IPS-15b (cell line): ENCODE results near the gene TSPEAR.

Experiments
- H3K27me3 ChIP-seq: one replicate; pipeline ENCODE4 v1.6.1; 2013; ENCODE audit warnings: low read length; ENCODE audit not compliant: control insufficient read depth, insufficient read depth
- H3K36me3 ChIP-seq: one replicate; pipeline ENCODE4 v1.6.1; 2013; ENCODE audit warnings: low read length; ENCODE audit not compliant: control insufficient read depth, insufficient read depth
- H3K4me1 ChIP-seq: one replicate; pipeline ENCODE4 v1.6.1; 2013; ENCODE audit warnings: mild to moderate bottlenecking, low read length; ENCODE audit not compliant: control insufficient read depth, insufficient read depth
- H3K4me3 ChIP-seq: one replicate; pipeline ENCODE4 v1.5.1; 2013; ENCODE audit warnings: low read depth, low read length
- H3K9ac ChIP-seq: one replicate; pipeline ENCODE4 v1.6.1; 2013; ENCODE audit warnings: low read depth, mild to moderate bottlenecking, low read length
- H3K9me3 ChIP-seq: one replicate; pipeline ENCODE4 v1.6.1; 2013; ENCODE audit warnings: mild to moderate bottlenecking, low read length; ENCODE audit not compliant: control insufficient read depth, insufficient read depth

Gene TSPEAR

DNA sequence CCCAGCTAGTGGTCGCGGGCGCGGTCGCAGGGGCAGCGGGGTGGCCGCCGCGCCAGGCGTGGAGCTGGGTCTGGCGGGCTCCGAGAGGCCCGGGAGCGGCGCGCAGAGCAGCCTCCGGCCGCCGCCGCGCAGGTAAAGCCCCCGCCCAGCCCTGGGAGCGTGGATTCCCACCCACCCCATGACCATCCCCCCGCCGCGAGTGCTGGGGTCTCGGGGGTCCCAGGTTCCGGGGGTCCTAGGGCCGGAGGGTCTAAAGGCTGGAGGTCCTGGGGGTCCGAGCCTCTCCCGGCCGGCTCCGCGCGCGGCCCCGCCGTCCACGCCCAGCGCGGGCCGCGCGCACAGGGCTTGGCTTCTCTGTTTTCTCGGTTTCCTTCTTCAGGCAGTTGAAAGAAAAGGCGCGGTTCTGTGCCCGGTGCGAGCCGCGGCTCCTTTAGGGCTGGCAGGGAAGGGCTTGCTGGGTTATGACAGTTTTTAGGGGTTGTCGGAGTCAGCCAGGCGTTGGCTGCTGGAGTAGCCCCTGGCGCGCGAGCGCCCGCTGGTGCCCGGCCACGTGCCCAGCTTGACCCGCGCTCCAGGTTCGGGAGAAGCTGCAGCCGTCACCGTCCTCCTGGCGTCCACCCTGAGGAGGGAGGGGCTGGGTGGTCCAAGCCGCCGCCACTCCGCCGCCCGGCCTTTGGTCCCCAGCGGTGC, 255.7 kb downstream of the TSPEAR start:
- peak overlapping the region; percentile 37 for H3K4me3 ChIP-seq
- H3K9ac ChIP-seq = no peak overlapping the region
- H3K4me1 ChIP-seq = no peaks in the 10 kb centered on the region
- H3K9me3 ChIP-seq = no peaks in the 10 kb centered on the region
- H3K27me3 ChIP-seq = peaks cover 3% of the 10 kb centered on the region
- peaks cover 5% of the 10 kb centered on the region for H3K36me3 ChIP-seq

DNA sequence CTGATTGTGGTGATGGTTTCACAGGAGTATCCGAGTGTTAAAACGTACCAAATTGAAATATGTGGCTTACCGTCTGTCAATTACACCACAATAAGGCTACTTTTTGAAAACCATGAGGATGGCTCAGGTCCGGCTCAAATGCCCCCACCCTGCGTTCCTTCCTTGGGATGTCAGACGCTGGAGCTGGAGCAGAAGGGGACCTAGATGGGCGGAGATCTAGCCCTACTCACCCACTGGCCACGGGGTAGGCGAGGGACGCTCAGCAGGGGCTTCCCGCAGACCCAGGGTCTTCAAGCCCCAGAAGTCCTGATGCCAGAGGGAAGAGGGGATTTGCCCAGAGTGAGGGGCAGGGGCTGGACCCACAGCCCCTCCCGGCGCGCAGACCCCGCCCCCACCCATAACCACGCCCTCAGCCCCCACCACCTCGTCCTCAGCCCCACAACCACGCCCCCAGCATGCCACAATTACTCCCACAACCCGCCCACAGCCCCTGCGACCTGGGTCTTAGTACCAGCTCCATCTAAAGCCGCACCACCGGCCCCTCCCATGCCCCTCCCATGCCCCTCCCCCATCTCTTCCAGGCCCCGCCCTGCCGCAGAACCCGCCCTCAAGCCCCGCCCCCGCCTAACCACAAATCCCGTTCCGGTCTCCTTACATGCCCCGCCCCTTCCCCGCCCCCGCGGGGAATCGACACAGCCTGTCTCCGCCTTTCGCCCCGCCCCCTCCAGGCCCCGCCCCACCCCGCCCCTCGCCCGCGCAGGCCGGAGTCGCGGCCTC, 256.4 kb downstream of the TSPEAR start, which contains the start of gene LRRC3:
TSS of gene LRRC3 (plus strand) at position 764 of the 777 bp plus-strand sequence. CDS start 1,135 bp downstream, outside the sequence.
- Histone ChIP-seq H3K9ac (no peak within 1 kb of the TSS), H3K4me3 (peak within 1 kb of the TSS; percentile 77), H3K27me3 (peaks cover 3% of the 10 kb centered on the region), H3K4me1 (no peaks in the 10 kb centered on the region), H3K9me3 (no peaks in the 10 kb centered on the region), H3K36me3 (peaks cover 5% of the 10 kb centered on the region)

DNA sequence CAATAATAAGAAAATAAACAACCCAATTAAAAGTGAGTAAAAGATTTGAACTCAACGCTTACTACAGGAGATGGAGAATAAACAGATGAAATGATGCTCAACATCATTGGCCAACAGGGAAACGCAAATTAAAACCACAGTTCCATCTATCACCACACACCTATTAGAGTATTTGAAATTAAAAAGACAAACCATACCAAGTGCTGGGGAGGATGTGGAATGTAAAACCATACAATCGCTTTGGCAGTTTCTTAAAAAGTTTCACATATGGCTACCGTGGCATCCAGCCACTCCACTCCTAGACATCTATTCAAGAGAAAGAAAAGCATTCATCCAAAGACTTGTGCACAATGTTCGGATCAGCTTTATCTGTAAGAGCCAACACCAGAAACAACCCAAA, 257.3 kb downstream of the TSPEAR start:
- Histone ChIP-seq H3K9me3 (no peaks in the 10 kb centered on the region), H3K9ac (no peak overlapping the region), H3K4me3 (no peak overlapping the region), H3K4me1 (no peaks in the 10 kb centered on the region), H3K36me3 (peaks cover 5% of the 10 kb centered on the region), H3K27me3 (peaks cover 3% of the 10 kb centered on the region)

DNA sequence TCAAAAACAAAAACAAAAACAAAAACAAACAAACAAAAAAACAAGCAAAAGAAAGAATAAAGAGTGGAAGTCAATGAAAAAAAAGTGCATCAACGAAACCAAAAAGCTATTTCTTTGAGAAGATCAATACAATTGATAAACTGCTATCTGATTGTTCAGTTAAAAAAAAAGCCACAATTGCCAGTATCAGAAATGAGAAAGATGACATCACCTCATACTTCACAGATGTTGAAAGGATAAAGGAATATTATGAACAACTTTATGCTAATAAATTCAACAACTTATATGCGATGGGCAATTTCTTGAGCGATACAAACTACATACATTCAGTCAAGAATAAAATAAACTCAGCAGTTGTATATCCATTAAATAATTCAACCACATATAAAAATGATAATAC, 258.3 kb downstream of the TSPEAR start:
- H3K4me3 ChIP-seq = no peak overlapping the region
- no peaks in the 10 kb centered on the region for H3K9me3 ChIP-seq
- no peak overlapping the region for H3K9ac ChIP-seq
- H3K27me3 ChIP-seq = peaks cover 3% of the 10 kb centered on the region
- H3K4me1 ChIP-seq = no peaks in the 10 kb centered on the region
- H3K36me3 ChIP-seq = peaks cover 5% of the 10 kb centered on the region

DNA sequence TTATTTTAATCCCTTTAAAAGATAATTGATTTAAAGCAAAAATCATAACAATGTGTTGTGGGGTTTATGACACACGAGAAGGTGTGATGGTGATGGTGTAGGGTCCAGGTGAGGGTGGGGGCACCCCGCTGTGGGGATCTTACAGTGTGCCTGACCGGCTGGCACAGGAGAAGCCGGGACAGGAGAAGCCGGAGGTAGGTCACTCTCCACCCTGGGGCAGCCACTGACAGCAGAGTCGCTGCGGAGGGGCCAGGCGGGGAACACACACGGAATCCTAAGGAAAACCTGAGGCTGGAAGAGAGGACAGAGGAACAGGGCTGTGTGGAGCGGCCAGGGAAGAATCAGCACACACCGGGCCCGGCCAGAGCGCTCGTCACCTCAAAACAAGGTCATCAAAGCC, 260.4 kb downstream of the TSPEAR start:
- H3K36me3 ChIP-seq = no peaks in the 10 kb centered on the region
- no peaks in the 10 kb centered on the region for H3K9me3 ChIP-seq
- H3K27me3 ChIP-seq = peaks cover 3% of the 10 kb centered on the region
- no peaks in the 10 kb centered on the region for H3K4me1 ChIP-seq
- no peak overlapping the region for H3K9ac ChIP-seq
- no peak overlapping the region for H3K4me3 ChIP-seq

DNA sequence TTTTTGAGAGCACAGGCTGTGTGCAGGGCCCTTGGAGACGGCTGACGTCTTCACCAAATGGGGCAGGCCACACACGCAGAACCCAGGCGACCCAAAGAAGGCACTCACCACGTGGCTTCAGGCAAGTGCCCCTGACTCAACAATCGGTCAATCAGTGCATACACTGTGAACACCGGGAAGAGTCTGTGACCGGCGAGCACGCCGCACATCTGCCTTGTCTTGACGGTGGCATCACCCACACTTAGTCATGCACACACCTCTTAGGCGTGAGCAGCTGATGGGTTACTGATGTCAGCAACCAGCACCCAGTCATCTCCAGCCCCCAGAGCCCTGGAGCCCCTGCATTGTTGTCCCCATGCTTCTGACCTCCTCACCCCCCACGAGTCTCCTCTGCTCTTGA, 261.0 kb downstream of the TSPEAR start:
- Histone ChIP-seq H3K4me3 (no peak overlapping the region), H3K4me1 (no peaks in the 10 kb centered on the region), H3K36me3 (no peaks in the 10 kb centered on the region), H3K9ac (no peak overlapping the region), H3K9me3 (no peaks in the 10 kb centered on the region), H3K27me3 (peaks cover 3% of the 10 kb centered on the region)

DNA sequence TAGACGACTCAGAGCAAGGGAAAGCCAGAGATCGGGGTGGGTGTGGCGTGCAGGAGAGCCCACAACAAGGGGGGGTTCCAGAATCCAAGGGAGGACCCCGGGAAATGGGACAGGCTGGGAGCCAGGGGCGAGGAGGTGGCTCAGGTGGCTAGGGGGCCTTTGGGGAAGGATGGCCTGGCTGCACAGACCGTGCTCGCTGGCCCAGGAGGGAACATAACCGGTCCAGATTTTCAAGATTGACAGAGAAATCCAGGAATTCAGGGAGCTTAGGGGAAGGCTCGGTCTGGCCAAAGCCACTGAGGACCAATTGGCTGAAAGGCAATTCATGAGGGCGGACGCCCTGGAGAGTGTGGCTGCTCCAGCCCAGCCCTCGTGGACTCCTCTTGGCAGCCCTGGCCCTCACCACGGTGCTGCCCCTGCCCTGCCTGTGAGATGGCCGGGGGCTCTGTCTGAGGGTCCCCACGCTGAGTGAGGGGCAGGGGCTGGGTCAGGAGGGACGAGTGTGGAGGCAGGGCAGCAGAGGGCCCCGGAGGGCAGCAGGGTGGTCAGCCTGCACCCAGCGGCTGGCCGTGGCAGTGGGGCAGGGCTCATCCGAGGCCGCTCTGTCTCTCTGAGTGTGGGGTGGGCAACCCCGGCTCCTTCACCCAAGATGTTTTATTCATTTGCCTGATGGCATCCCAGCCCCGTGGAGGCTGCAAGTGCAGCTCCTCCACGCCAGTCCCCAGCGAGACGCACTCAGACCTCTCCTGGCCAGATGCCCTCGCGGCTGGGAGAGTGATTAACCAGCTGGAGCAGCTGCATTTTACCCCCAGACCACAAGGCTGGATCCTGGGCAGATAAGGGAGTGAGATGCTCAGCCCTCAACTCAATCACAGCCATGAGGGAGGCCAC, 261.7 kb downstream of the TSPEAR start:
- H3K36me3 ChIP-seq = no peaks in the 10 kb centered on the region
- H3K27me3 ChIP-seq = peaks cover 3% of the 10 kb centered on the region
- no peak overlapping the region for H3K4me3 ChIP-seq
- no peak overlapping the region for H3K9ac ChIP-seq
- H3K9me3 ChIP-seq = no peaks in the 10 kb centered on the region
- no peaks in the 10 kb centered on the region for H3K4me1 ChIP-seq

DNA sequence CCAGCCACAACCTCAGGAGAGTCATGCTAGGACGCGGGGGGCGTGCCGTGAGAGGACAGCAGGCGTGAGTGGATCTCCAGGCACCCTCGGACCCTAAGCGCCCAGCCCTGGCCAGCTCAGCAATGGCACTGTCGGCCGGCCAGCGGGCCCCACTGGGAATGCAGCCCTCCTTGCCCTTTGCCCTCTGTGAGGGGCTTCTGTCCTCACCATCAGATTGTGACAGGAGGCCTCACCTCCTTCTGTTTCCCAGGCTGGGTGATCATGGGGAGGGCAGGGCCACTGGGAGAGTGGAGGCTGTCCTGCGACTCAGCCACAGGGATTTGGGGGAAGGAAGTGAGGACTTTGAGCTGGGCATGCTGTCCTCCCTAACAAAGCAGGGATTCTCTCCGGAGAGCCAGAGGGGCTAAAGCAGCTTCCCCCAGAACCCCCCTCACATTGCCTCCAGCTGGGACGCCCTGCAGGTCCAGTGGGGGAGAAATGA, 262.7 kb downstream of the TSPEAR start:
- no peaks in the 10 kb centered on the region for H3K27me3 ChIP-seq
- H3K36me3 ChIP-seq = no peaks in the 10 kb centered on the region
- H3K4me1 ChIP-seq = no peaks in the 10 kb centered on the region
- H3K9me3 ChIP-seq = no peaks in the 10 kb centered on the region
- H3K9ac ChIP-seq = no peak overlapping the region
- H3K4me3 ChIP-seq = no peak overlapping the region
